ENCODE results near the gene ALKBH1. TPM values are rescaled to one million over a fixed set of nuclear protein-coding genes. Genes with fewer than 3 reads are reported as not detected.

The ALKBH1 gene
- total and polyA plus RNA-seq, 2 donors (not counting 1 experiment from before 2014, with no cell fraction given), result 8.8 to 21.8 TPM

DNA sequence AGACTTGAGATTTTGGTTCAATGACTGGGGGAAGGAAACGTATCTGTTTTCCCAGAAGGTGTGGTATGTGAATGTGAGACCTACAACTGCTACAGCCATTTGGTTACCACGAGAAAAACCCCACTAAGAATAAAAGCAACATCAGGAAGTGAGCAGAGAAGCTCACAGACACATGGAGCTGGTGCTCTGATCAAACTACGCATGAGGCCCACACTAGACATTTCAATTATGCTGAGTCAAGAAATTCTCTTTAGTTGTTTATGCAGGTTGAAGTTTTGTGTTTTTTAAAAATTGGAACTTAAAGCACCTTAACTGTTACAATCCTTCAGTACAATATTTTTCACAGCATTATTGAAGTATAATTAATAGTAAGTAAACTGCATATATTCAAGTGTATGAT is 82.5 kb downstream of the ALKBH1 start:
- Histone ChIP-seq H3K27me3 (replicated peaks in 1 of 4; ENCODE audit: control extremely low read depth in 1 of 4, control insufficient read depth in 3 of 4, insufficient read depth in 4 of 4, low read length in 3 of 4) (no peaks in the 10 kb centered on the region), H3K9ac (ENCODE audit: low read length) (no peak overlapping the region), H3K27ac (ENCODE audit: low read length in 2 of 2) (no peak overlapping the region), H3K4me1 (ENCODE audit: control insufficient read depth in 2 of 2, insufficient read depth in 2 of 2, low read length in 2 of 2) (no peaks in the 10 kb centered on the region), H4K20me1 (ENCODE audit: control insufficient read depth, insufficient read depth, low read length, poor library complexity, severe bottlenecking) (no peaks in the 10 kb centered on the region), H3K4me3 (ENCODE audit: control extremely low read depth in 1 of 5, extremely low read depth in 1 of 5, insufficient read depth in 1 of 5, low read depth in 2 of 5, low read length in 4 of 5) (no peak overlapping the region), H3K79me2 (ENCODE audit: control insufficient read depth, insufficient read depth, low read length) (no peaks in the 10 kb centered on the region), H2AFZ (ENCODE audit: insufficient read depth, low read depth, low read length, poor library complexity, severe bottlenecking) (no peak overlapping the region), H3K4me2 (replicated peaks; ENCODE audit: low read depth, low read length, poor library complexity, severe bottlenecking) (no peak overlapping the region), H3K36me3 (replicated peaks in 1 of 2; ENCODE audit: control extremely low read depth in 1 of 2, control insufficient read depth in 1 of 2, extremely low read depth in 1 of 2, insufficient read depth in 2 of 2, low read length in 1 of 2) (no peaks in the 10 kb centered on the region), H3K9me3 (ENCODE audit: control extremely low read depth in 1 of 3, control insufficient read depth in 2 of 3, insufficient read depth in 1 of 3, low read length in 2 of 3) (peaks cover 0 to 1% (median 0%) of the 10 kb centered on the region in 3 donors)
- no peak overlapping the region for H3K4me3 Mint-ChIP-seq
- no peaks in the 10 kb centered on the region for H3K4me1 Mint-ChIP-seq
- intact Hi-C loops (cut with micrococcal nuclease), result no loop called here
- no peak overlapping the region for H3K27ac Mint-ChIP-seq
- ChIA-PET POLR2A (no interaction called here), CTCF (no interaction called here)
- ATAC-seq (ENCODE audit: low read depth) (no peak), DNase-seq (no peak)
- WGBS (ENCODE audit: insufficient coverage), result 0% methylated on average over 1 of the region's 3 CpGs
- peaks cover 3% of the 10 kb centered on the region for H3K27me3 Mint-ChIP-seq
- TF ChIP-seq, protein P1, sequence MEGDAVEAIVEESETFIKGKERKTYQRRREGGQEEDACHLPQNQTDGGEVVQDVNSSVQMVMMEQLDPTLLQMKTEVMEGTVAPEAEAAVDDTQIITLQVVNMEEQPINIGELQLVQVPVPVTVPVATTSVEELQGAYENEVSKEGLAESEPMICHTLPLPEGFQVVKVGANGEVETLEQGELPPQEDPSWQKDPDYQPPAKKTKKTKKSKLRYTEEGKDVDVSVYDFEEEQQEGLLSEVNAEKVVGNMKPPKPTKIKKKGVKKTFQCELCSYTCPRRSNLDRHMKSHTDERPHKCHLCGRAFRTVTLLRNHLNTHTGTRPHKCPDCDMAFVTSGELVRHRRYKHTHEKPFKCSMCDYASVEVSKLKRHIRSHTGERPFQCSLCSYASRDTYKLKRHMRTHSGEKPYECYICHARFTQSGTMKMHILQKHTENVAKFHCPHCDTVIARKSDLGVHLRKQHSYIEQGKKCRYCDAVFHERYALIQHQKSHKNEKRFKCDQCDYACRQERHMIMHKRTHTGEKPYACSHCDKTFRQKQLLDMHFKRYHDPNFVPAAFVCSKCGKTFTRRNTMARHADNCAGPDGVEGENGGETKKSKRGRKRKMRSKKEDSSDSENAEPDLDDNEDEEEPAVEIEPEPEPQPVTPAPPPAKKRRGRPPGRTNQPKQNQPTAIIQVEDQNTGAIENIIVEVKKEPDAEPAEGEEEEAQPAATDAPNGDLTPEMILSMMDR (IDR thresholded peaks at IDR 0.05), result no peak
- no peak for TF ChIP-seq EZH2 (IDR thresholded peaks at IDR 0.05; ENCODE audit: borderline replicate concordance, insufficient read depth, low read depth, low read length, poor library complexity, severe bottlenecking)
- no peaks in the 10 kb centered on the region for H3K9me3 Mint-ChIP-seq (ENCODE audit: insufficient read depth)

DNA sequence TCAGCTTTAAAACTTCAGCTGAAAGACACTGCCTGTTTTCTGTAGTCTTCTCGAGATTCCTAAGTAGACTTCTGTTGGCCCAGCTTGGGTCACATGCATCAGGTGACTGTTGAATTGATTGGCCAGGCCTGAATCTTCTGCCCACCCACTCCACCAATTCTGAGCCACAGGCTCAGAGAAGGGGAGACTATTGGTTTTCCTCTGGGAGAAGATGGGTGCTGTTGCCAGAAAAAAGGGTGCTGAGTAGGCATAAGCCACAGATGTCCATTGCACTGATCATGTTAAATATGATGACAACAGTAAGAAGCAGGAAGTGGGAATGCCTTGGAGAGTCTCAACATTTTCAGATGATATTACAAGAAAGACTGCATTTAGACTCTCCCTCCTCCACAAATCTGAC is 84.6 kb downstream of the ALKBH1 start:
- Histone ChIP-seq H3K4me2 (replicated peaks; ENCODE audit: low read depth, low read length, poor library complexity, severe bottlenecking) (no peak overlapping the region), H3K9me3 (ENCODE audit: control extremely low read depth in 1 of 3, control insufficient read depth in 2 of 3, insufficient read depth in 1 of 3, low read length in 2 of 3) (no peaks in the 10 kb centered on the region), H3K36me3 (replicated peaks in 1 of 2; ENCODE audit: control extremely low read depth in 1 of 2, control insufficient read depth in 1 of 2, extremely low read depth in 1 of 2, insufficient read depth in 2 of 2, low read length in 1 of 2) (no peaks in the 10 kb centered on the region), H3K9ac (ENCODE audit: low read length) (no peak overlapping the region), H3K4me3 (ENCODE audit: control extremely low read depth in 1 of 5, extremely low read depth in 1 of 5, insufficient read depth in 1 of 5, low read depth in 2 of 5, low read length in 4 of 5) (no peak overlapping the region), H3K4me1 (ENCODE audit: control insufficient read depth in 2 of 2, insufficient read depth in 2 of 2, low read length in 2 of 2) (no peaks in the 10 kb centered on the region), H3K27me3 (replicated peaks in 1 of 4; ENCODE audit: control extremely low read depth in 1 of 4, control insufficient read depth in 3 of 4, insufficient read depth in 4 of 4, low read length in 3 of 4) (no peaks in the 10 kb centered on the region), H2AFZ (ENCODE audit: insufficient read depth, low read depth, low read length, poor library complexity, severe bottlenecking) (no peak overlapping the region), H3K27ac (ENCODE audit: low read length in 2 of 2) (no peak overlapping the region), H3K79me2 (ENCODE audit: control insufficient read depth, insufficient read depth, low read length) (no peaks in the 10 kb centered on the region), H4K20me1 (ENCODE audit: control insufficient read depth, insufficient read depth, low read length, poor library complexity, severe bottlenecking) (no peaks in the 10 kb centered on the region)
- no peak for DNase-seq
- intact Hi-C loops (cut with micrococcal nuclease), result no loop called here
- WGBS (ENCODE audit: insufficient coverage), result no CpG with 5 or more reads among the region's 1 CpG
- Mint-ChIP-seq H3K4me1 (no peaks in the 10 kb centered on the region), H3K9me3 (ENCODE audit: insufficient read depth) (no peaks in the 10 kb centered on the region), H3K27me3 (peaks cover 3% of the 10 kb centered on the region), H3K4me3 (no peak overlapping the region), H3K27ac (no peak overlapping the region)
- TF ChIP-seq, protein P1 (IDR thresholded peaks at IDR 0.05), result no peak
- no peak for ATAC-seq (ENCODE audit: low read depth)
- CTCF ChIA-PET, result interaction anchor here (0.6 kb wide), 1 partner anchor 85 kb away, joined by 3 read pairs; no protein-coding TSS in a partner anchor
- POLR2A ChIA-PET, result no interaction called here

Small RNAs within 50 kb of the gene (small RNA-seq; reads per million reads assigned to genes)
- not detected for gene COX6CP11 (ENCODE audit: insufficient read length, low read depth, low replicate concordance)

Other genes with a start within 250 kb of the ALKBH1 start
- gene AHSA1, start 249.9 kb downstream of the ALKBH1 start, total RNA-seq, result 87.5 and 112 TPM in 2 replicates
- 82.5 and 83.2 TPM in 2 replicates for gene AHSA1, start 249.9 kb downstream of the ALKBH1 start, polyA plus RNA-seq
- gene ISM2, start 209.2 kb downstream of the ALKBH1 start, total RNA-seq, result 0.30 TPM in 1 of 2 replicates, not detected in the other
- gene ISM2, start 209.2 kb downstream of the ALKBH1 start, polyA plus RNA-seq, result not detected in 2 replicates
- gene SPTLC2, start 91.4 kb downstream of the ALKBH1 start, total RNA-seq, result 41.4 and 52.2 TPM in 2 replicates
- gene SPTLC2, start 91.4 kb downstream of the ALKBH1 start, polyA plus RNA-seq, result 9.4 and 20.9 TPM in 2 replicates
- gene SLIRP, start 80 bp upstream of the ALKBH1 start, total RNA-seq, result 30.6 and 33.8 TPM in 2 replicates
- 36.7 and 61.2 TPM in 2 replicates for gene SLIRP, start 80 bp upstream of the ALKBH1 start, polyA plus RNA-seq
- 86.4 and 99.3 TPM in 2 replicates for gene SNW1, start 53.1 kb upstream of the ALKBH1 start, total RNA-seq
- 15.0 and 30.4 TPM in 2 replicates for gene SNW1, start 53.1 kb upstream of the ALKBH1 start, polyA plus RNA-seq
- 10.6 and 13.1 TPM in 2 replicates for gene ADCK1, start 92.1 kb upstream of the ALKBH1 start, total RNA-seq
- 10.5 and 18.3 TPM in 2 replicates for gene ADCK1, start 92.1 kb upstream of the ALKBH1 start, polyA plus RNA-seq